ENCODE measurements around the gene OSBPL2. TPM values are rescaled to one million over a fixed set of nuclear protein-coding genes. Genes with fewer than 3 reads are reported as not detected.

OSBPL2 gene
- total RNA-seq, 1 experiment from 2014 or later: 36.9 TPM

- Histone ChIP-seq H3K4me2 (ENCODE audit: low read length) (no peak overlapping the region), H3K9me2 (ENCODE audit: insufficient read depth) (no peaks in the 10 kb centered on the region), H3K9me3 (ENCODE audit: control insufficient read depth in 1 of 2, insufficient read depth in 1 of 2, low read depth in 1 of 2, low read length in 2 of 2) (no peaks in the 10 kb centered on the region), H3K4me3 (replicated peaks in 1 of 2; ENCODE audit: low read depth in 1 of 2, low read length in 2 of 2) (no peak overlapping the region), H4K20me1 (ENCODE audit: insufficient read depth) (no peaks in the 10 kb centered on the region), H3K4me1 (ENCODE audit: control insufficient read depth in 1 of 2, insufficient read depth in 2 of 2, low read length in 2 of 2) (peaks cover 4 to 7% of the 10 kb centered on the region in 2 experiments; a peak in 2 of 4 replicates), H3K9ac (ENCODE audit: low read length) (no peak overlapping the region), H3K27me3 (ENCODE audit: insufficient read depth, low read length) (no peaks in the 10 kb centered on the region), H2AFZ (ENCODE audit: low read depth, low read length, poor library complexity, severe bottlenecking) (no peak overlapping the region), H3K79me2 (ENCODE audit: insufficient read depth, low read length) (peaks cover 14% of the 10 kb centered on the region; the same call in 1 of the 2 replicates), H3K27ac (ENCODE audit: low read depth, low read length) (no peak overlapping the region), H3K36me3 (ENCODE audit: control insufficient read depth in 1 of 2, insufficient read depth in 2 of 2, low read length in 2 of 2) (peaks cover 0 to 2% of the 10 kb centered on the region in 2 experiments; a peak in 1 of 4 replicates)
- ATAC-seq (no peak), DNase-seq (ENCODE audit: low read depth, low spot score) (no peak)
- CTCF ChIA-PET: no interaction called here
- BruUV-seq (replicated peaks): no TSS peak
- POLR2A ChIA-PET: no interaction called here
- intact Hi-C loops (cut with micrococcal nuclease): no loop called here
- no peak for TF ChIP-seq SIN3A (IDR thresholded peaks at IDR 0.05; ENCODE audit: low read depth)
- no peak for TF ChIP-seq SP1 (IDR thresholded peaks at IDR 0.05; ENCODE audit: low read depth)
- TF ChIP-seq, protein P1, sequence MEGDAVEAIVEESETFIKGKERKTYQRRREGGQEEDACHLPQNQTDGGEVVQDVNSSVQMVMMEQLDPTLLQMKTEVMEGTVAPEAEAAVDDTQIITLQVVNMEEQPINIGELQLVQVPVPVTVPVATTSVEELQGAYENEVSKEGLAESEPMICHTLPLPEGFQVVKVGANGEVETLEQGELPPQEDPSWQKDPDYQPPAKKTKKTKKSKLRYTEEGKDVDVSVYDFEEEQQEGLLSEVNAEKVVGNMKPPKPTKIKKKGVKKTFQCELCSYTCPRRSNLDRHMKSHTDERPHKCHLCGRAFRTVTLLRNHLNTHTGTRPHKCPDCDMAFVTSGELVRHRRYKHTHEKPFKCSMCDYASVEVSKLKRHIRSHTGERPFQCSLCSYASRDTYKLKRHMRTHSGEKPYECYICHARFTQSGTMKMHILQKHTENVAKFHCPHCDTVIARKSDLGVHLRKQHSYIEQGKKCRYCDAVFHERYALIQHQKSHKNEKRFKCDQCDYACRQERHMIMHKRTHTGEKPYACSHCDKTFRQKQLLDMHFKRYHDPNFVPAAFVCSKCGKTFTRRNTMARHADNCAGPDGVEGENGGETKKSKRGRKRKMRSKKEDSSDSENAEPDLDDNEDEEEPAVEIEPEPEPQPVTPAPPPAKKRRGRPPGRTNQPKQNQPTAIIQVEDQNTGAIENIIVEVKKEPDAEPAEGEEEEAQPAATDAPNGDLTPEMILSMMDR (IDR thresholded peaks at IDR 0.05 in 2 of 3, conservative IDR thresholded peaks at IDR 0.05 in 1 of 3; ENCODE audit: borderline replicate concordance in 1 of 3, insufficient read depth in 1 of 3, low read depth in 2 of 3, low read length in 2 of 3): no peak
- no peak for TF ChIP-seq EGR1 (IDR thresholded peaks at IDR 0.05; ENCODE audit: low read depth)
- no peak for TF ChIP-seq JUND (IDR thresholded peaks at IDR 0.05)
- TF ChIP-seq POLR2A (IDR thresholded peaks at IDR 0.05; ENCODE audit: borderline replicate concordance, extremely low read depth, insufficient read depth, insufficient read length): no peak
- TF ChIP-seq YY1 (IDR thresholded peaks at IDR 0.05; ENCODE audit: extremely low read depth, insufficient replicate concordance, low read depth, low read length): no peak
- TF ChIP-seq FOSL1 (IDR thresholded peaks at IDR 0.05; ENCODE audit: low read depth): no peak
- no peak for TF ChIP-seq RAD21 (IDR thresholded peaks at IDR 0.05; ENCODE audit: low read depth)
- TF ChIP-seq, protein P2, sequence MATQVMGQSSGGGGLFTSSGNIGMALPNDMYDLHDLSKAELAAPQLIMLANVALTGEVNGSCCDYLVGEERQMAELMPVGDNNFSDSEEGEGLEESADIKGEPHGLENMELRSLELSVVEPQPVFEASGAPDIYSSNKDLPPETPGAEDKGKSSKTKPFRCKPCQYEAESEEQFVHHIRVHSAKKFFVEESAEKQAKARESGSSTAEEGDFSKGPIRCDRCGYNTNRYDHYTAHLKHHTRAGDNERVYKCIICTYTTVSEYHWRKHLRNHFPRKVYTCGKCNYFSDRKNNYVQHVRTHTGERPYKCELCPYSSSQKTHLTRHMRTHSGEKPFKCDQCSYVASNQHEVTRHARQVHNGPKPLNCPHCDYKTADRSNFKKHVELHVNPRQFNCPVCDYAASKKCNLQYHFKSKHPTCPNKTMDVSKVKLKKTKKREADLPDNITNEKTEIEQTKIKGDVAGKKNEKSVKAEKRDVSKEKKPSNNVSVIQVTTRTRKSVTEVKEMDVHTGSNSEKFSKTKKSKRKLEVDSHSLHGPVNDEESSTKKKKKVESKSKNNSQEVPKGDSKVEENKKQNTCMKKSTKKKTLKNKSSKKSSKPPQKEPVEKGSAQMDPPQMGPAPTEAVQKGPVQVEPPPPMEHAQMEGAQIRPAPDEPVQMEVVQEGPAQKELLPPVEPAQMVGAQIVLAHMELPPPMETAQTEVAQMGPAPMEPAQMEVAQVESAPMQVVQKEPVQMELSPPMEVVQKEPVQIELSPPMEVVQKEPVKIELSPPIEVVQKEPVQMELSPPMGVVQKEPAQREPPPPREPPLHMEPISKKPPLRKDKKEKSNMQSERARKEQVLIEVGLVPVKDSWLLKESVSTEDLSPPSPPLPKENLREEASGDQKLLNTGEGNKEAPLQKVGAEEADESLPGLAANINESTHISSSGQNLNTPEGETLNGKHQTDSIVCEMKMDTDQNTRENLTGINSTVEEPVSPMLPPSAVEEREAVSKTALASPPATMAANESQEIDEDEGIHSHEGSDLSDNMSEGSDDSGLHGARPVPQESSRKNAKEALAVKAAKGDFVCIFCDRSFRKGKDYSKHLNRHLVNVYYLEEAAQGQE (IDR thresholded peaks at IDR 0.05; ENCODE audit: low read depth): no peak
- no peak for TF ChIP-seq EZH2phosphoT487 (IDR thresholded peaks at IDR 0.05; ENCODE audit: borderline replicate concordance)
- no peak for TF ChIP-seq SRF (IDR thresholded peaks at IDR 0.05; ENCODE audit: low read depth)
- no peak for TF ChIP-seq POLR2AphosphoS5 (IDR thresholded peaks at IDR 0.05; ENCODE audit: low read depth, low read length)
- TF ChIP-seq TCF7L2 (IDR thresholded peaks at IDR 0.05; ENCODE audit: borderline replicate concordance, extremely low read depth, insufficient read depth, insufficient read length): no peak
- TF ChIP-seq, protein P3, sequence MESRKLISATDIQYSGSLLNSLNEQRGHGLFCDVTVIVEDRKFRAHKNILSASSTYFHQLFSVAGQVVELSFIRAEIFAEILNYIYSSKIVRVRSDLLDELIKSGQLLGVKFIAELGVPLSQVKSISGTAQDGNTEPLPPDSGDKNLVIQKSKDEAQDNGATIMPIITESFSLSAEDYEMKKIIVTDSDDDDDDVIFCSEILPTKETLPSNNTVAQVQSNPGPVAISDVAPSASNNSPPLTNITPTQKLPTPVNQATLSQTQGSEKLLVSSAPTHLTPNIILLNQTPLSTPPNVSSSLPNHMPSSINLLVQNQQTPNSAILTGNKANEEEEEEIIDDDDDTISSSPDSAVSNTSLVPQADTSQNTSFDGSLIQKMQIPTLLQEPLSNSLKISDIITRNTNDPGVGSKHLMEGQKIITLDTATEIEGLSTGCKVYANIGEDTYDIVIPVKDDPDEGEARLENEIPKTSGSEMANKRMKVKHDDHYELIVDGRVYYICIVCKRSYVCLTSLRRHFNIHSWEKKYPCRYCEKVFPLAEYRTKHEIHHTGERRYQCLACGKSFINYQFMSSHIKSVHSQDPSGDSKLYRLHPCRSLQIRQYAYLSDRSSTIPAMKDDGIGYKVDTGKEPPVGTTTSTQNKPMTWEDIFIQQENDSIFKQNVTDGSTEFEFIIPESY (IDR thresholded peaks at IDR 0.05; ENCODE audit: extremely low read depth, insufficient replicate concordance, low read length): no peak
- no peak for TF ChIP-seq ELF1 (IDR thresholded peaks at IDR 0.05; ENCODE audit: borderline replicate concordance, low read depth)
- no peak for TF ChIP-seq ZFX (IDR thresholded peaks at IDR 0.05)
- no peak for TF ChIP-seq ZNF274 (IDR thresholded peaks at IDR 0.05; ENCODE audit: low read depth, low read length)
- TF ChIP-seq, protein P4, sequence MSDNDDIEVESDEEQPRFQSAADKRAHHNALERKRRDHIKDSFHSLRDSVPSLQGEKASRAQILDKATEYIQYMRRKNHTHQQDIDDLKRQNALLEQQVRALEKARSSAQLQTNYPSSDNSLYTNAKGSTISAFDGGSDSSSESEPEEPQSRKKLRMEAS (IDR thresholded peaks at IDR 0.05): no peak
- RAD21 ChIA-PET (ENCODE audit: low non-redundant PET in 1 of 2, low total read pairs in 2 of 2, uncharacterized antibody in 2 of 2, unreplicated experiment in 2 of 2): no interaction called here
Observed at GRCh38 chr20:62255976-62256375, 17.7 kb downstream of the OSBPL2 start.

Data from HCT116 (cell line).